Activated T-helper 1 cell treated with anti-CD3 and anti-CD28 coated beads, Interleukin-12 subunit alpha, Interleukin-12 subunit beta, Interleukin-2, Interleukin-4 antibody, amounts not matched to agents 30 ng/mL and 10 ng/mL and 1 ng/mL, durations not matched to agents 14 hours and 24 hours and 36 hours (primary cell): ENCODE measurements around the gene MYLIP. TPM values are rescaled to one million over a fixed set of nuclear protein-coding genes. Genes with fewer than 3 reads are reported as not detected.

Experiments used
- DNase-seq: peaks from one replicate; pipeline ENCODE4 v3.0.0; 2021; ENCODE audit warnings: low spot score
- H3K27ac Mint-ChIP-seq: one replicate; pipeline ENCODE4 v1.8.0; 2021; ENCODE audit warnings: mild to moderate bottlenecking, mixed read lengths
- H3K27me3 Mint-ChIP-seq: one replicate; pipeline ENCODE4 v1.8.0; 2022; ENCODE audit warnings: mild to moderate bottlenecking, moderate library complexity, mixed read lengths; ENCODE audit not compliant: insufficient read depth
- H3K36me3 Mint-ChIP-seq: one replicate; pipeline ENCODE4 v1.8.0; 2021; ENCODE audit warnings: low read depth, mixed read lengths
- H3K4me1 Mint-ChIP-seq: one replicate; pipeline ENCODE4 v1.8.0; 2021; ENCODE audit warnings: low read depth, mixed read lengths
- H3K4me3 Mint-ChIP-seq: one replicate; pipeline ENCODE4 v1.8.0; 2021; ENCODE audit warnings: mild to moderate bottlenecking, moderate library complexity, mixed read lengths
- H3K9me3 Mint-ChIP-seq: one replicate; pipeline ENCODE4 v1.8.0; 2021; ENCODE audit warnings: mixed read lengths
- intact Hi-C: fragments of 100-400 bp; cut with micrococcal nuclease; formaldehyde crosslinking; loops from one replicate; pipeline ENCODE4 v1.15.1; 2024
- total RNA-seq: library from RNA; stranded (reverse); gene quantifications from 2 replicates; pipeline ENCODE4 v1.2.3, GENCODE V29; 2022

MYLIP gene
- total RNA-seq, 1 donor from 2014 or later: 20.7 TPM

DNA sequence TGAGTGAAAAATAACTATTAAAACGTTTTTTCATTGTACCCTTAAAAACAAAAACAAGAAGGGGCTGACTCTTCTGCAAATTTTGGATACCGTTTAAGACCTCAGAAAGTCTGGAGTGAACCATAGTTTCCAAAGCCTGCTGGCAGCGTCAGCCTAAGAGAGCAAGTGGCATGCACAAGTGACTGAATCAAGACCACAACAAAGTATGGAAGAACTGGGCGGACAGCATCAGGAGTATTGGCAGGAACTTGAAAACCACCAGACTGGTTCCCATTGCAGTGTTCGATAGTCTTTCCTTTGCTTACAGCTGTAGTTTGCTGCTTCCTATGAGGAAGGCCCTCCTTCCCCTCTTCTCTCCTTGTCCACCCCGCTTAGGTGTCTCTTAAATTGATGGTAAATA is 33.7 kb upstream of the MYLIP start:
- DNase-seq: no peak
- intact Hi-C loops: no loop called here
- Mint-ChIP-seq H3K27ac (no peak overlapping the region), H3K4me1 (peaks cover 6% of the 10 kb centered on the region), H3K9me3 (peaks cover 19% of the 10 kb centered on the region), H3K27me3 (no peaks in the 10 kb centered on the region), H3K4me3 (no peak overlapping the region), H3K36me3 (no peaks in the 10 kb centered on the region)

DNA sequence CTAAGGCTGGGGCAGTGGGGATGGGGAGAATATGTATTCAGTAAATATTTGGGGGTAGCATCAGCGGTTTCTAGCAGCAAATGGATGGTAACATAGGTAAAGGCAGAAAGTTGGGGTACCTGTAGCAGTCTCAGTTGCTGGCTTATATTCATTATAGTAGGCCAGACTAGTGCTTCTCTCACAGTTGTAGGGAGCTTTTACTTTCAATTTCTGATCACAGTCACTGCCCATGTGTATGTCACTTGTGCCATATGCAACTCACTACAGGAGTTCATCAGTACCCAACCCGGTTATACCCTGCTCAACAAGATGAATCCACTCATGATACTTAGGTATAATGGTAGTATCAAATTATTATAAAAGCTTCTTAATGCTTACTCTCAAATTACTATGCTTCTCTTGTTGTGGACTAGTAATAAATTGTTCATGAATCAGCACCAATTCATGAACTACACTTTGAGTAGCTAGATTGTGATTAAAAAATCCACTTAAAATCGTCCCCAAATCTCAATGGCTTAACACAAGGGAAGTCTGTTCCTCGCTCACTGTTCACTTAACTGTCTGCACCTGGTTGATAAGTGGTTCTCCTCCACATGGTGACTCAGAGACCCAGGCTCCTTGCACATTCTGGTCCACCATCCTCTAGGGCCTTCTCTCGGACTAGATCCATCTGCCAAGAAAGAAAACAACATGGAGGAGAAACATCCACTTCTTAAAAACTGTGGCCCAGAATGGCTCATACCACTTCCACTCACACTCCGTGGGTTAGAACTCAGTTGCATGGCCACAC is 31.3 kb upstream of the MYLIP start:
- Mint-ChIP-seq H3K27ac (no peak overlapping the region), H3K27me3 (no peaks in the 10 kb centered on the region), H3K36me3 (no peaks in the 10 kb centered on the region), H3K4me3 (no peak overlapping the region), H3K4me1 (peaks cover 6% of the 10 kb centered on the region), H3K9me3 (peaks cover 31% of the 10 kb centered on the region)
- no peak for DNase-seq
- intact Hi-C loops: no loop called here

DNA sequence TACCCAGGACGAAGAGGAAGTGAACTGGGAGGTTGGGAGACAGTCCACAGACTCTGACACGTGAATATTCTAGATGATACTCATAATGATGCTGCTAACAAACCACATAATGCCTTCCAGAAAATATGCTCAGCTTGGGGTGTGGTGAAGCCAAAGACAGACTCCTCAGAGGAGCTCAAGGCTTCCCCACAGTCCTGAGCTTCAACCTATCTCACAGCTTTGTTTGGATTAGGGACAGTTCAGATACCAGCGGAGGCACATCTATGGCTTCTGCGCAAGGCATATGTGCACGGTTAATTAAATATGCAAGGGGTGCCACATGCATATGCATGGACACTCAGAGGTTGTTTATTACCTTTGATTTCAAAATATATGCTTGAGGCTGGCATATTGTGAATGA is 30.7 kb upstream of the MYLIP start:
- Mint-ChIP-seq H3K9me3 (peaks cover 31% of the 10 kb centered on the region), H3K4me3 (no peak overlapping the region), H3K27me3 (no peaks in the 10 kb centered on the region)

DNA sequence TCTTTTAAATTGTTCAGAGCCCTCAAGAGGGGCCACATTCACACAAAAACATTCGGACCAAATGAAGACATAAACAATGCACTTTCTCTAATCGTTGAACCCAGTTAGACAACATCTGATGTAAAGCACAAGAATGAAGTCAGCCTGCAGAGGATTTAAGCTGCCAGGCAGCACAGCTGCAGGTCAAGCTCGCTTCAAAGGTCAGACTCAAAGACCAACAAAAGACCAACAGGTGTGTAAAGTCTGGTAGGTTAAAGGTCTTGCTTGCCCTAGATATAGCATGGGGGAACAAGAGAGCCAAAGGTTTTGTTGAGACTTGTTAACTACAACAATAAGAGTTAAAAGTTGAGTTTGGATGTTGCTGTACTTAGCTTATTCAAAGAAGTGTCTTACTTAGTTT is 26.7 kb upstream of the MYLIP start:
- H3K4me1 Mint-ChIP-seq: no peaks in the 10 kb centered on the region
- H3K36me3 Mint-ChIP-seq: no peaks in the 10 kb centered on the region
- DNase-seq: no peak
- no peak overlapping the region for H3K4me3 Mint-ChIP-seq
- H3K9me3 Mint-ChIP-seq: peaks cover 31% of the 10 kb centered on the region
- intact Hi-C loops: no loop called here
- peaks cover 2% of the 10 kb centered on the region for H3K27me3 Mint-ChIP-seq
- no peak overlapping the region for H3K27ac Mint-ChIP-seq

More for the DNA sequence above, 30.7 kb upstream of the MYLIP start:
- no peak for DNase-seq
- H3K27ac Mint-ChIP-seq: no peak overlapping the region
- H3K4me1 Mint-ChIP-seq: peaks cover 6% of the 10 kb centered on the region
- no peaks in the 10 kb centered on the region for H3K36me3 Mint-ChIP-seq
- intact Hi-C loops: no loop called here

DNA sequence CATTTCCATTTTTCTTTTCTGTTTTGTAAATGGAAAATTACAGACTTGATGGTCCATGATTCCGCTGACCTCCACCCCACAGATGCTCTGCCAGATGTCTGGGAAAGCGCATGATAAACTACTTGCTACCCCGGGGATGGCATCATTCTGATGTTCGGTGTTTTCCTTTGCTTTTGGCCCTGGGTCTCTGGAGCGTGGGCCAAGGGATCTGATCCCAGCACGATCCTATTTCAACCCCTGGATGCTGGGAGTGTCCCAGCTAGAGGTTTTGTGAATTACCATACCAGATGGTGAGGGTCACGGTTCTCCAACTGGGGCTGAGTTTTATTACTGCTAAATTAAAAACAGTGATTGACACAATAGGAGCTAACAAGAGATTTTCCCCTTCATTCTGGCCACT is 25.2 kb upstream of the MYLIP start:
- no peak for DNase-seq
- intact Hi-C loops: no loop called here
- Mint-ChIP-seq H3K4me1 (no peaks in the 10 kb centered on the region), H3K4me3 (no peak overlapping the region), H3K27ac (no peak overlapping the region), H3K36me3 (no peaks in the 10 kb centered on the region), H3K9me3 (peaks cover 22% of the 10 kb centered on the region), H3K27me3 (peaks cover 2% of the 10 kb centered on the region)

DNA sequence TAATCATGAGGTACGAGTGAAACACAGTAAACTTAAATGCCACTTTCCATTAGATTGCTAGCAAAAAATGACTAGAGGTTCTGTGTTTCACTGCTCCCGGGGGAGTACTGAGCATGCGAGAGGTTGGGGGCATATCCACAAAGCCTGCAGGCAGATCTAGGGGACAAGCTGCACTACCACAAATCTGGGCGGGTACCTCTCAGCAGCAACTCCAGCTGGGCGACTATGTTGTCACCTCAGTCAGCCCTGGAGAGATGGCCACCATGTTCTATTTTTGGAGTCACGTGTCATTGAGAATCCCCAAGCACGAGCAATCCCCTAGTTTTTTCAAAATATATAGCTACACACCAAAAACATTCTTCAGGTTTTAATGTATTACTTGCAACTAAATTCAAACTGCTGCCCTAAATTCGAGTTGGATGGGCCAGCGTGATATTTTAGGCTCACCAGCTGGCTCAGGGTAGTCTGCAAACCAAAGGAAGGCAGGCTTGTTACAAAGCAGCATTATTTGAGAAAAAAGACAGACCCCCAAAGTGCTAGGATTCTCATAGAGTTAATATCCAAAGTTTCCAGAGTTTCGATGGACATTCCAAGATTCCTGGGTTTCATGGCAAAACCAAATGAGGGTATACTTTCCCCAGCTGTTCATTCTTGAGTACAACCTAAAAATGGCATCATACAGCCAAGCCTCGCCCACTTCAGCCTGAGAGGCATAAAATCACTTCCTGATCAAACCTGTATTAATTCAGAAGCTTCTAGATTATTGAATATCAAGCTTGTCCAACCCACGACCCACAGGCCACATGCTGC is 24.1 kb upstream of the MYLIP start:
- H3K27me3 Mint-ChIP-seq: peaks cover 2% of the 10 kb centered on the region
- H3K36me3 Mint-ChIP-seq: no peaks in the 10 kb centered on the region
- H3K9me3 Mint-ChIP-seq: peaks cover 15% of the 10 kb centered on the region
- intact Hi-C loops: no loop called here
- H3K4me3 Mint-ChIP-seq: no peak overlapping the region
- no peaks in the 10 kb centered on the region for H3K4me1 Mint-ChIP-seq
- no peak for DNase-seq
- no peak overlapping the region for H3K27ac Mint-ChIP-seq

DNA sequence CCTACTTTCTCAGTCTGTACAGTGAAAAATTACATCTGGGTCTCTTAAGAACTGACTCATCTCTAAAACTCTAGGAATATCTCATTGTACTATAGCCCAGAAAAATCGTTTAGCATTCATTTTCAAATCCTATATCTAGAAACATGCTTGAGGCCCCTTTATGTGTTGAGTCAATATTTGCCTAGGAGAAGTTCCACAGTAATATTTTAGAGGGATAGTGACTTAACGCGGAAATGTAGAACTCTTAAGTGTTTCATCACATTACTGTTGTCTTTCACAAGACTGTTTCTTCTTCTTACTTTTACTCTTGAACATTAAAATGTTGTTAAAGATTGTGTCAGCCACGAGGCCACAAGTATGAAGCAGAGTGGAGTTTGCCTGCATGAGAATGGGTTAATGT is 23.0 kb upstream of the MYLIP start:
- Mint-ChIP-seq H3K9me3 (peaks cover 5% of the 10 kb centered on the region), H3K4me1 (no peaks in the 10 kb centered on the region), H3K36me3 (no peaks in the 10 kb centered on the region), H3K4me3 (no peak overlapping the region), H3K27ac (no peak overlapping the region), H3K27me3 (peaks cover 2% of the 10 kb centered on the region)
- DNase-seq: no peak
- intact Hi-C loops: no loop called here

DNA sequence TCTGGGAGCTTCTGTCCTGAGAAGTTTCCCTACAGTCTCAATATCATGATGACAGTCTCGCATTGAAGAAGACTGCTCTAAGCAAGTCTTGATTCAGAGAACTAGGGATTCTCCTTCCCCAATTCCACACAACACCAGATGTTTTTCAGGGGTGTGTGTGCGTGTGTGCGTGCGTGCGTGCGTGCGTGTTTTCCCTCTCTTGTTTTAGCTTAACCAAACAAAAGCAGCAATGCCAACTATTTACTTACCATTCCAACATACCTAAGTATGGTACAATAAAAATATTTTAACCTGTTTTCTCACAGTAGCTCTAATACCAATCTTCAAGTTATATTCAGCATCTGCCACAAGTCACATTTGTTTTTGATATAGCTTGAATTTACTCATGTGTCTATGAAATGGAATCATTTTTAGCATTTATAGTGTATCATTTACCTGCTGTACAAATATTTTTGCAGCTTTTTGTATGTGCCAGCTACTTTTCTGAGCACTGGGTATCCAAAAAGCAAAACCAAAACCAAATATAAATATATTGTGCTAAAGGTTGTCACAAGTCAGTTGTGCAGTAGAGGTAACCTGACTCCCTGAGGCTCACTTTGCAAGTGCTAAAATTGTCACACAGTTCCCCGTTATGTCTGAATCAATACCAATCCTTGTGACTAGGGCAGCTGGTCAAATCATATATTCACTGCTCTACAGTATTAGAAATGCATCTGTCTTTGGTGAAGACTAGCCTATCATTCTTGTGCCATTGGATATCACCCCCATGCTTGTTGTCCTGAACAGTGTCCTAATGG is 21.7 kb upstream of the MYLIP start:
- Mint-ChIP-seq H3K4me3 (no peak overlapping the region), H3K27ac (no peak overlapping the region), H3K27me3 (peaks cover 2% of the 10 kb centered on the region), H3K9me3 (no peaks in the 10 kb centered on the region), H3K4me1 (no peaks in the 10 kb centered on the region), H3K36me3 (no peaks in the 10 kb centered on the region)
- intact Hi-C loops: no loop called here
- no peak for DNase-seq

DNA sequence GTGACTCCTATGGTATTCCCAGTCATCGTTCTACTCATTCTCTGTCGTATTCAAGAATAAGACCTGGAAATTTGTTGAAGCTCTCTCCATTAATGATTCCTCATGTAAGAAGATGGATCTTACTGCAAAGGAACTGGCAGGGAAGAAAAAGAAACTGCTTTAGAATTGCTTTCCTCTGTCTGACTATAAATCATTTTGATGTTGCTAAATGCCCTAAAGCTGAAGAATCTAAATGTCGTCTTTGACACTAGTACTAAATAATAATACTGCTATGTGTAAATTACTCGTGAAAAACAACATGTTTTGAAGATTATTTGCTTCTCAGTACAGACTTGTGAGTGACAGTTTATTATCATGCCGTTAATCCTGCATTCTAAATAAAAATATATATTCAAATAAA is 20.5 kb upstream of the MYLIP start:
- H3K9me3 Mint-ChIP-seq: no peaks in the 10 kb centered on the region
- intact Hi-C loops: no loop called here

DNA sequence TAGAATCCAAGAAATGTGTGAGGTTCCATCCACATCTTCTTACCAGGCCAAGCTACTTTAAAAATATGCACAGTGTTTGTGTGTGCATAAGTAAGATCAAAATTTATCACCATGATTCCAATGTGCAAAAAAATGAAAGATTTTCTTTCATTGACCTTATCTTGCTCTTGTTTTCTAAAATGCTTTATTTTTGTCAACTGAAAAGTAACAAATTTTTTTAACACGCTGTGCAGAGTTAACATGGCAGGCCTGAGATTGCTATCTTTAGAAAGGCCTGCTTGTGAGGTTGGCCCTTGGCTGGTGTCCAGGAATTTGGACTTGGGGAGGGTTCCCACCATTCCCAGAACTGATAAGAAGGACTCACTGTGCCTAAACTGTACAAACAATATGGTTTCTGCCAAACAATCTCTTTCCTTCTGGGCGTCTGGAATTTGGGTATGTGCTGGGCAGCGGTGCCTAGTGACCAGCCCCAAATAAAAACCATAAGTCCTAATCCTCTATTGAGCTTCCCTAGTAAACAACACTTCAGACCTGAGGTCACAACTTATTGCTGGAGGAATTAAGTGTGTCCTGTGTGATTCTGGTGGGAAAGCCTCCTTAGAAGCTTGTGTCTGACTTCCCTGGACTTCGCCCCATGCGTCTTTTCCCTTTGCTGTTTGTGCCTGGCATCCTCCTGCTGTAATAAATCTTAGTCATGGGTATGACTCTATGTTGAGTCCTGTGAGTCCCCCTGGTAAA is 19.8 kb upstream of the MYLIP start:
- no peaks in the 10 kb centered on the region for H3K36me3 Mint-ChIP-seq
- no peak for DNase-seq
- H3K9me3 Mint-ChIP-seq: no peaks in the 10 kb centered on the region
- no peak overlapping the region for H3K27ac Mint-ChIP-seq
- no peaks in the 10 kb centered on the region for H3K4me1 Mint-ChIP-seq
- intact Hi-C loops: no loop called here
- H3K4me3 Mint-ChIP-seq: no peak overlapping the region
- H3K27me3 Mint-ChIP-seq: peaks cover 2% of the 10 kb centered on the region

More for the DNA sequence above, 20.5 kb upstream of the MYLIP start:
- Mint-ChIP-seq H3K36me3 (no peaks in the 10 kb centered on the region), H3K27me3 (peaks cover 2% of the 10 kb centered on the region), H3K4me1 (no peaks in the 10 kb centered on the region), H3K27ac (no peak overlapping the region), H3K4me3 (no peak overlapping the region)
- no peak for DNase-seq

DNA sequence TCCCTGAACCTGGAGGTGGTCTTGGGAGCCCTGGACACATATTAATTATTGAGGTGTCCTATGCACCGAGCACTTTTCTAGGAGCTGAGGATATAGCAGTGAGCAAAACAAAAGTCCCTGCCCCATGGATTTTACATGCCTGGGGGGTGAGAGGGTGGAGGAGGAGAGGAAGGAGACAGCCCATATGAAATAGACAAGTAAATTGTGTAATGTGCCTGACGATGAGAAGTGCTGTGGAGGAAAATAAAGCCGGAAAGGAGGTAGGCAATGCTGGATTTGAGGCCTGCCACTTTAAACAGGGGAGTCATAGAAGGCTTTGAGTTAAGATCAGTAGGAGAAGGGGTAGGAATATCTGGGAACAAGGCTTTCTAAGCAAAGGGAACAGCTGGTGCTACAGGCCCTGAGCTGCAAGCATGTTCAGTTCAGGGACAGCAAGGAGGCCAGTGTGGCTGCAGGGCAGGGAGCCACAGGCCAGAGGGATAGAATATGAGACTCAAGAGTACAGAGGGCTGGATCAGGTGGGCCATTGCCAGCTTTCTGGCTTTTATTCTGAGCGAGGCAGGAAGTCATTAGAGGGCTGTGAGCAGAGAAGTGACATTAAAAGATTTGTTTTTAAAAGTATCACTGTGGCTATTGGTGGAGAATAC is 19.1 kb upstream of the MYLIP start:
- no peak overlapping the region for H3K4me3 Mint-ChIP-seq
- no peak for DNase-seq
- H3K4me1 Mint-ChIP-seq: no peaks in the 10 kb centered on the region
- H3K27ac Mint-ChIP-seq: no peak overlapping the region
- H3K27me3 Mint-ChIP-seq: peaks cover 7% of the 10 kb centered on the region
- intact Hi-C loops: no loop called here
- no peaks in the 10 kb centered on the region for H3K9me3 Mint-ChIP-seq
- H3K36me3 Mint-ChIP-seq: no peaks in the 10 kb centered on the region

DNA sequence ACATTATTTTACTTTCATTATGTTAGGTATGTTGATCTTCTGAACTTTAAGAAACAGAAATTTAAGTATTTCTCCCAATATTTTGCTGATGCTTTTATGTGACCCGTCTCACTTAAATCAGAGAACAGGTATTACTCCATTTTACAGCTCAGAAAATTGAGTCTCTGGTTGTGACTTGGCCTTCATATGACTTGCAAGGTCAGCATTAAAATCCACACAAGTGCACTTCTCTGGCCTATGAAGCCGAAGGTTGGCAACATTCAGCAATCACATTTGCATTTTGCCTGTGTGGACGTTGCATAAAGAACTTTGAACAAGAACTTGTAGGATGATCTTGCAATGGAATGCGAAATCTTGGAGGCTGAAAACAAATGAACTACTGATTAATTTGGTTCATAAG is 10.1 kb upstream of the MYLIP start:
- intact Hi-C loops: no loop called here
- no peaks in the 10 kb centered on the region for H3K36me3 Mint-ChIP-seq
- no peaks in the 10 kb centered on the region for H3K4me1 Mint-ChIP-seq
- no peak overlapping the region for H3K4me3 Mint-ChIP-seq
- peaks cover 29% of the 10 kb centered on the region for H3K27me3 Mint-ChIP-seq
- no peak overlapping the region for H3K27ac Mint-ChIP-seq
- no peak for DNase-seq
- H3K9me3 Mint-ChIP-seq: no peaks in the 10 kb centered on the region
